22Rv1 (cell line): ENCODE results near the gene ITPRIP.

ENCODE experiments used
- ZFX ChIP-seq: fragments of 450-650 bp; IDR thresholded peaks from 2 replicates; pipeline ENCODE4 v1.6.1; 2017; ENCODE audit warnings: antibody characterized with exemption, borderline replicate concordance
- TF ChIP-seq, protein P1 (sequence below): fragments of 450-650 bp; IDR thresholded peaks from 2 replicates; pipeline ENCODE4 v1.5.1; 2017; ENCODE audit warnings: mild to moderate bottlenecking

DNA sequence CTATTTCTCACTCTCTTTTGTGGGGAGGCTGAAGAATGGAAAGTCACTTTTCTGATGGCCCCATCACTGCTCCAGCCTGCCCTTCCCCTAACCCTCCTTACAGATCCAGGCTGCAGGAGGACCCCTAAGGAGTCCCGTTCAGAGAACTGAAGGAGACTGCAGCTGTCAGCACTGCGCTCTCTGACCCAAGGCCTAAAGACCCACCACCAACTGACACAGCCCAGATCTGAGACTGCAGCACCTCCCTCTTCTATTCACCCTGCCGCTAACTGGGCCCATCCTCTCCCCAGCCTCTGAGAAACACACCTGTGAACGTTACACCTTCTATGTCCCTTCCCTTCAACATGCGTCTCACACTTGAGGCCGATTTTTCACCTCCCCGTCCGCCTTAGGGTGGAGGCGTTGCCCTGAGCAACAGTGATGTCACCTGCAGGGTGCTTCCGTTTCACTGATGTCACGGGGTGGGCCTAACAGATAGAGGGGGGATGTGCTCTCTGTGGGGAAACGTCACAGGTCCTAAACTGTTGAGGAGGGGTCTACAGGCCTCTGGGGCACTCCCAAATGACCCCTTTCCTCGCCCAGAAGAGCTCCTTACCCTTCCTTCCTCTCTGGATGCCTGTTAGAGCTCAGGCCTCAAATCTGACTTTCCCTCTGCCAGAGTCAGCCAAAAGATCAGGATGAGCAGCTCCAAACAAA is 5.1 kb downstream of the ITPRIP start:
- TF ChIP-seq, protein P1, sequence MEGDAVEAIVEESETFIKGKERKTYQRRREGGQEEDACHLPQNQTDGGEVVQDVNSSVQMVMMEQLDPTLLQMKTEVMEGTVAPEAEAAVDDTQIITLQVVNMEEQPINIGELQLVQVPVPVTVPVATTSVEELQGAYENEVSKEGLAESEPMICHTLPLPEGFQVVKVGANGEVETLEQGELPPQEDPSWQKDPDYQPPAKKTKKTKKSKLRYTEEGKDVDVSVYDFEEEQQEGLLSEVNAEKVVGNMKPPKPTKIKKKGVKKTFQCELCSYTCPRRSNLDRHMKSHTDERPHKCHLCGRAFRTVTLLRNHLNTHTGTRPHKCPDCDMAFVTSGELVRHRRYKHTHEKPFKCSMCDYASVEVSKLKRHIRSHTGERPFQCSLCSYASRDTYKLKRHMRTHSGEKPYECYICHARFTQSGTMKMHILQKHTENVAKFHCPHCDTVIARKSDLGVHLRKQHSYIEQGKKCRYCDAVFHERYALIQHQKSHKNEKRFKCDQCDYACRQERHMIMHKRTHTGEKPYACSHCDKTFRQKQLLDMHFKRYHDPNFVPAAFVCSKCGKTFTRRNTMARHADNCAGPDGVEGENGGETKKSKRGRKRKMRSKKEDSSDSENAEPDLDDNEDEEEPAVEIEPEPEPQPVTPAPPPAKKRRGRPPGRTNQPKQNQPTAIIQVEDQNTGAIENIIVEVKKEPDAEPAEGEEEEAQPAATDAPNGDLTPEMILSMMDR = no peak
- no peak for TF ChIP-seq ZFX
